ENCODE data around the gene IFFO2.

DNA sequence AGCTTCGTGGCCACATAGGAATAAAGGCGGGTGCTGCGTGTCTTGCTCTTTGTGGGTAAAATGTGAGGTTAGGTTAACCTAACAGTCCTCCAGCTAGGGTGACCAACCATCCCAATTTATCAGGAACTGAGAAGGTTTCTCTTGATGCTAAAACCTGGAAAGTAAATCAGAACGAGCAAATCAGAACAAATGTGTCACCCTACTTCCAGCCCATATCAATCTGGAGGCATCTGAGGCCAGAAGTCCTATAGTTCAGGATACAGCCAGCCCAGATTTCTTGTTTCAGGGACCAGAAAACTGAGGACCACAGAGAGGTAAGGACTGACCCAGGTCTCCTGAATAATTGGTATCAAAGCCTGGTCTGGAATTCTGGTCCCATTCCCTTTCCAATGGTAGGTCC is 3.1 kb upstream of the IFFO2 start:
- TF ChIP-seq EP300 (IDR thresholded peaks at IDR 0.05; ENCODE audit: low read depth) (no peak), POLR2AphosphoS5 (IDR thresholded peaks at IDR 0.05) (no peak), POLR2A (IDR thresholded peaks at IDR 0.05) (no peak)
- TF ChIP-seq, protein P1, sequence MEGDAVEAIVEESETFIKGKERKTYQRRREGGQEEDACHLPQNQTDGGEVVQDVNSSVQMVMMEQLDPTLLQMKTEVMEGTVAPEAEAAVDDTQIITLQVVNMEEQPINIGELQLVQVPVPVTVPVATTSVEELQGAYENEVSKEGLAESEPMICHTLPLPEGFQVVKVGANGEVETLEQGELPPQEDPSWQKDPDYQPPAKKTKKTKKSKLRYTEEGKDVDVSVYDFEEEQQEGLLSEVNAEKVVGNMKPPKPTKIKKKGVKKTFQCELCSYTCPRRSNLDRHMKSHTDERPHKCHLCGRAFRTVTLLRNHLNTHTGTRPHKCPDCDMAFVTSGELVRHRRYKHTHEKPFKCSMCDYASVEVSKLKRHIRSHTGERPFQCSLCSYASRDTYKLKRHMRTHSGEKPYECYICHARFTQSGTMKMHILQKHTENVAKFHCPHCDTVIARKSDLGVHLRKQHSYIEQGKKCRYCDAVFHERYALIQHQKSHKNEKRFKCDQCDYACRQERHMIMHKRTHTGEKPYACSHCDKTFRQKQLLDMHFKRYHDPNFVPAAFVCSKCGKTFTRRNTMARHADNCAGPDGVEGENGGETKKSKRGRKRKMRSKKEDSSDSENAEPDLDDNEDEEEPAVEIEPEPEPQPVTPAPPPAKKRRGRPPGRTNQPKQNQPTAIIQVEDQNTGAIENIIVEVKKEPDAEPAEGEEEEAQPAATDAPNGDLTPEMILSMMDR (IDR thresholded peaks at IDR 0.05): no peak

Data from transverse colon (tissue), 4 donors.